Ovary (tissue), 3 donors: ENCODE results near the gene POLR3E.

Source experiments
- EP300 ChIP-seq: sonication (generic); formaldehyde crosslinking; IDR thresholded peaks from one replicate; pipeline ENCODE4 v1.6.1; 2017; ENCODE audit warnings: antibody characterized with exemption
- POLR2A ChIP-seq: fragments of 450-650 bp; IDR thresholded peaks from one replicate; pipeline ENCODE4 v1.6.1; 2017; ENCODE audit warnings: antibody characterized with exemption, mild to moderate bottlenecking, moderate library complexity
- TF ChIP-seq, protein P1 (sequence below), 3 donors: fragments of 450-650 bp in 2 of 3; fragments of 200-600 bp in 1 of 3; IDR thresholded peaks; one replicate each; pipeline versions ENCODE4 v1.5.1 to v1.8.0; 2016 to 2022; ENCODE audit warnings: antibody characterized with exemption in 3 of 3, mild to moderate bottlenecking in 1 of 3
- donor health status: DM: no; HTN: no; CAD: no.

DNA sequence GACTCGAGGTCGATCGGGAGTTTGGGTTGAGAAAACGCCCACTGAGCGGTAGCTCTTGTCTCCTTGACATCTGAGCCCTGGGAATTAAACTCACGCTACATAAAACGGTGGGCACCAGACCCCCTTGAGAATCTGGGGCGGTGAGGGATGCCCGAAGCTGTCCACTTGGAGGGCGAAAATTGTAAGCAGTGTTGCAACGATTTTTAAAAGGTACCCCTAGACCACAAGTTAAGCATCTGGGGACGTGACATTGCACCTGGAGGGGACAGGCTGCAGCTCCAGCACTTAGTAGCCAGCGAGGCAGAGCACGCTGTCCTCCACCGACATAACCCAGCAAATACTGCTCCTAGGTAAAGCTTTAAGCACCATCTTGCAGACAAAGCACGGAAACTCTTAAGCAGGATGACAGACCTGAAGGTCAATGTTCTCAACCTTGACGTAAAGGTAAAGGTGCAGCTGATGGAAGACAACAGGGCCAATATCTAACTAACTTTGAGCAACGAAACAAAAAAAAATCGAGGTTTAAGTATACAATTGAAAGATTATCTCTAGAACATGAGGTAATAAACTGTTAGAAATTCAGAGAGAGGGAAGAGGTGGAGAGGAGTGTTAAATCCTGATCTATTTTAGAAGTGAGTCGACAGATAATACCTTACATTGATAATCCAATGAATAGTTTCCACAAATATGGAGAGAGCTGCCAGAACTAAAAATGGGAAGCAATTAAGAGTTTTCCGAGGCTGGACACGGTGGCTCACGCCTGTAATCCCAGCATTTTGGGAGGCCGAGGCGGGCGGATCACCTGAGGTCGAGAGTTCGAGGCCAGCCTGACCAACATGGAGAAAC is 78.1 kb downstream of the POLR3E start:
- TF ChIP-seq POLR2A (no peak), EP300 (no peak)
- TF ChIP-seq, protein P1, sequence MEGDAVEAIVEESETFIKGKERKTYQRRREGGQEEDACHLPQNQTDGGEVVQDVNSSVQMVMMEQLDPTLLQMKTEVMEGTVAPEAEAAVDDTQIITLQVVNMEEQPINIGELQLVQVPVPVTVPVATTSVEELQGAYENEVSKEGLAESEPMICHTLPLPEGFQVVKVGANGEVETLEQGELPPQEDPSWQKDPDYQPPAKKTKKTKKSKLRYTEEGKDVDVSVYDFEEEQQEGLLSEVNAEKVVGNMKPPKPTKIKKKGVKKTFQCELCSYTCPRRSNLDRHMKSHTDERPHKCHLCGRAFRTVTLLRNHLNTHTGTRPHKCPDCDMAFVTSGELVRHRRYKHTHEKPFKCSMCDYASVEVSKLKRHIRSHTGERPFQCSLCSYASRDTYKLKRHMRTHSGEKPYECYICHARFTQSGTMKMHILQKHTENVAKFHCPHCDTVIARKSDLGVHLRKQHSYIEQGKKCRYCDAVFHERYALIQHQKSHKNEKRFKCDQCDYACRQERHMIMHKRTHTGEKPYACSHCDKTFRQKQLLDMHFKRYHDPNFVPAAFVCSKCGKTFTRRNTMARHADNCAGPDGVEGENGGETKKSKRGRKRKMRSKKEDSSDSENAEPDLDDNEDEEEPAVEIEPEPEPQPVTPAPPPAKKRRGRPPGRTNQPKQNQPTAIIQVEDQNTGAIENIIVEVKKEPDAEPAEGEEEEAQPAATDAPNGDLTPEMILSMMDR (IDR thresholded peaks at IDR 0.05), result no peak
